Loucy (cell line): ENCODE measurements around the gene SMCO2.

Source experiments
- H2AFZ ChIP-seq: fragments of 200-600 bp; sonication (generic); 2 replicates; pipeline ENCODE4 v1.6.0; 2016; ENCODE audit warnings: antibody characterized with exemption, mild to moderate bottlenecking, low read length, moderate library complexity
- H3F3A ChIP-seq: fragments of 200-600 bp; 2 replicates; pipeline ENCODE4 v1.6.0; 2016; ENCODE audit warnings: antibody characterized with exemption, low read depth, mild to moderate bottlenecking
- H3K27me3 ChIP-seq: fragments of 200-600 bp; sonication (generic); 2 replicates; pipeline ENCODE4 v1.6.1; 2014; ENCODE audit warnings: low read length, mild to moderate bottlenecking; ENCODE audit not compliant: insufficient read depth, poor library complexity, severe bottlenecking
- H3K36me3 ChIP-seq: fragments of 200-600 bp; sonication (generic); 2 replicates; pipeline ENCODE4 v1.6.1; 2016; ENCODE audit warnings: low read length; ENCODE audit not compliant: insufficient read depth
- H3K4me1 ChIP-seq: fragments of 200-600 bp; sonication (generic); 2 replicates; pipeline ENCODE4 v1.5.1; 2014; ENCODE audit warnings: low read length, mild to moderate bottlenecking; ENCODE audit not compliant: insufficient read depth, poor library complexity, severe bottlenecking
- H3K4me2 ChIP-seq: fragments of 200-600 bp; sonication (generic); 2 replicates; pipeline ENCODE4 v1.6.0; 2014; ENCODE audit warnings: antibody characterized with exemption, low read length, low read depth, mild to moderate bottlenecking; ENCODE audit not compliant: poor library complexity, severe bottlenecking
- H3K4me3 ChIP-seq: fragments of 200-600 bp; sonication (generic); 2 replicates; pipeline ENCODE4 v1.5.1; 2014; ENCODE audit warnings: low read length, mild to moderate bottlenecking, mixed read lengths; ENCODE audit not compliant: poor library complexity, severe bottlenecking
- H3K79me2 ChIP-seq: fragments of 200-600 bp; sonication (generic); 2 replicates; pipeline ENCODE4 v1.6.1; 2014; ENCODE audit warnings: low read length; ENCODE audit not compliant: insufficient read depth
- H3K9ac ChIP-seq: fragments of 200-600 bp; sonication (generic); 2 replicates; pipeline ENCODE4 v1.6.0; 2014; ENCODE audit warnings: mild to moderate bottlenecking, low read depth, low read length, moderate library complexity; ENCODE audit not compliant: poor library complexity, severe bottlenecking
- H3K9me2 ChIP-seq: fragments of 200-600 bp; sonication (generic); replicated peaks from 2 replicates; pipeline ENCODE4 v1.6.1; 2016; ENCODE audit warnings: low read depth, low read length, mixed read lengths
- H3K9me3 ChIP-seq: fragments of 200-600 bp; sonication (generic); 2 replicates; pipeline ENCODE4 v1.6.1; 2014; ENCODE audit warnings: mild to moderate bottlenecking, antibody characterized with exemption, low read length, low read depth; ENCODE audit not compliant: insufficient read depth
- H4K20me1 ChIP-seq: fragments of 200-600 bp; sonication (generic); 2 replicates; pipeline ENCODE4 v1.6.0; 2014; ENCODE audit warnings: antibody characterized with exemption, low read length, mild to moderate bottlenecking; ENCODE audit not compliant: insufficient read depth, poor library complexity, severe bottlenecking
- EZH2phosphoT487 ChIP-seq: fragments of 200-600 bp; IDR thresholded peaks from 2 replicates; pipeline ENCODE4 v1.6.1; 2018; ENCODE audit warnings: antibody characterized with exemption, mild to moderate bottlenecking, moderate library complexity, borderline replicate concordance
- TF ChIP-seq, protein P1 (sequence below): fragments of 200-600 bp; sonication (generic); conservative IDR thresholded peaks from 2 replicates; pipeline ENCODE4 v1.5.1; 2014; ENCODE audit warnings: mild to moderate bottlenecking, antibody characterized with exemption, low read length

Gene SMCO2

DNA sequence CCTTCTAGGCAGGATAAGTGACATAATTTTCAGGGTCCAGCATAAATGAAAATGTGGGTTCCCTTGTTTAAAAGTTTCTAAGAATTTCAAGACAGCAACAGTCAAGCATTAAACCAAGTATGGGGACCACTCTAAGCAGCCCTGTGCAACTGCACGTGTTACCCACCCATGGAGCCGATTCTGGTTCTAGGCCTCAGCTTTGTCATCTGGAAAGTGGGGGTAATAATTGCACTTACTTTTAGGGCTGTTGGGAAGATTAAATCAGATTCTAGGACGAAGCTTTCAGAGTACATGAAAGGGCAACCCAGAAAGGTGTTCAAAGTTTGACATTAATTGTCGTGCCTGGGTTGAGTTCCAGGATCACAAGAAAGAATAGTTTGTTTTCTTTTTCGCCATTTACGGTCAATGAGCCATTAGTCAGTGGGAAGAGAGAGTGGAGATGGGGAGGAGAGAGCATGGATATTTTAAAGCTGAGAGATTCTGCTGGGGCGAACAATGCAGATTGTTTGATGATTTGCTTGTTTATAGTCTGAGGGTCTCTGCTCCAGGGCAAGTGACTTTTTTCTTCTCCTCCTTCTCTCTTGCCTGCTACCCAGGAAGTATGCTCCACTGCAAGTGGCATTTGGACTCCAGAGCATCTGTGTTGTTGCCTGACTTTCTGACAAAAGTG is 66.8 kb downstream of the SMCO2 start:
- no peaks in the 10 kb centered on the region for H3F3A ChIP-seq
- H3K4me3 ChIP-seq, result no peak overlapping the region
- no peaks in the 10 kb centered on the region for H3K36me3 ChIP-seq
- H3K9me3 ChIP-seq, result no peaks in the 10 kb centered on the region
- TF ChIP-seq, protein P1, sequence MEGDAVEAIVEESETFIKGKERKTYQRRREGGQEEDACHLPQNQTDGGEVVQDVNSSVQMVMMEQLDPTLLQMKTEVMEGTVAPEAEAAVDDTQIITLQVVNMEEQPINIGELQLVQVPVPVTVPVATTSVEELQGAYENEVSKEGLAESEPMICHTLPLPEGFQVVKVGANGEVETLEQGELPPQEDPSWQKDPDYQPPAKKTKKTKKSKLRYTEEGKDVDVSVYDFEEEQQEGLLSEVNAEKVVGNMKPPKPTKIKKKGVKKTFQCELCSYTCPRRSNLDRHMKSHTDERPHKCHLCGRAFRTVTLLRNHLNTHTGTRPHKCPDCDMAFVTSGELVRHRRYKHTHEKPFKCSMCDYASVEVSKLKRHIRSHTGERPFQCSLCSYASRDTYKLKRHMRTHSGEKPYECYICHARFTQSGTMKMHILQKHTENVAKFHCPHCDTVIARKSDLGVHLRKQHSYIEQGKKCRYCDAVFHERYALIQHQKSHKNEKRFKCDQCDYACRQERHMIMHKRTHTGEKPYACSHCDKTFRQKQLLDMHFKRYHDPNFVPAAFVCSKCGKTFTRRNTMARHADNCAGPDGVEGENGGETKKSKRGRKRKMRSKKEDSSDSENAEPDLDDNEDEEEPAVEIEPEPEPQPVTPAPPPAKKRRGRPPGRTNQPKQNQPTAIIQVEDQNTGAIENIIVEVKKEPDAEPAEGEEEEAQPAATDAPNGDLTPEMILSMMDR, result no peak
- no peak for TF ChIP-seq EZH2phosphoT487
- no peaks in the 10 kb centered on the region for H3K27me3 ChIP-seq
- H2AFZ ChIP-seq, result peak overlapping the region; percentile 12; the same call in 1 of the 2 replicates
- H3K4me2 ChIP-seq, result no peak overlapping the region
- no peaks in the 10 kb centered on the region for H4K20me1 ChIP-seq
- no peak overlapping the region for H3K9ac ChIP-seq
- H3K79me2 ChIP-seq, result no peaks in the 10 kb centered on the region
- no peaks in the 10 kb centered on the region for H3K9me2 ChIP-seq
- no peaks in the 10 kb centered on the region for H3K4me1 ChIP-seq

DNA sequence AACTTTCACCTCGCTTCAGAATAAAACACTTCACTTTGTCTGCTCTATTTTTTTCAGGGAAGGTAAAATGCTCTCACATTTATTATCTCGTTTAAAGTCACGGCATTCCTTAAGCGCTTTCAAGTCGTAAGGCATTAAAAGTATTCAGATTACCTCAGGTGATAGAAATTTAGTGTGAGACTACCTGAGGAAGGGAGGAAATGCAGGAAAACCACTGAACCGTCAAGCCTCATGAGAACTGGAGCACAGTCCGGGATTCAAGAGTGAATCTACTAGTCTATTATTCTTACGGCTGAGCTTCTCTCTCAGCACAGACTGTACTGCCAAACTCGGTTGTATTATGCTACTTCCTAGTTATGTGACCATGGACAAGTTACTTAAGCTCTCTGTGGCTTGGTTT is 69.1 kb downstream of the SMCO2 start:
- TF ChIP-seq, protein P1, result no peak
- TF ChIP-seq EZH2phosphoT487, result no peak
- no peaks in the 10 kb centered on the region for H3F3A ChIP-seq
- no peak overlapping the region for H3K4me3 ChIP-seq
- no peaks in the 10 kb centered on the region for H3K4me1 ChIP-seq
- H3K36me3 ChIP-seq, result no peaks in the 10 kb centered on the region
- no peaks in the 10 kb centered on the region for H3K79me2 ChIP-seq
- no peaks in the 10 kb centered on the region for H3K9me2 ChIP-seq
- no peaks in the 10 kb centered on the region for H3K9me3 ChIP-seq
- H4K20me1 ChIP-seq, result no peaks in the 10 kb centered on the region
- no peak overlapping the region for H2AFZ ChIP-seq
- no peak overlapping the region for H3K4me2 ChIP-seq
- no peak overlapping the region for H3K9ac ChIP-seq
- H3K27me3 ChIP-seq, result no peaks in the 10 kb centered on the region

DNA sequence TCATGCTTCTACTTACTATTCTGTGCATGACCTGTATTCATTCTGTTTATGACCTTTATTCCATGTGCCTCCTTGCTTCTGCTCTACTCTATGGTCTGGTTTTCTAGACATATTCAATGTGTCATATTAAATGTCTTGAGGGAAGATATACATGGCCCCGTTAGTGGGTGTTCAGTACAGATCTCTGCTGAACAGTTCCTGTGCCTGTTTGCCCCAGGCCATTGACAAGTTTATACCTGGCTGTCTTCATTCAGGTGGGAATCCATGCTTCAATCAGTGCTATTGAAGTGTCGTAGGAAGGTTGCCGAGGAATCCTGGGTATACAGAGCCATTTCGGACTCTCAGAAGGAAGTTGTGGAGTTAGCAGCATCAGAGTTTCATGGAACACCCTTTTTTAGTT is 70.1 kb downstream of the SMCO2 start:
- Histone ChIP-seq H3K4me2 (no peak overlapping the region), H3K9me2 (no peaks in the 10 kb centered on the region), H3K79me2 (no peaks in the 10 kb centered on the region), H2AFZ (no peak overlapping the region), H3K4me3 (no peak overlapping the region), H3F3A (no peaks in the 10 kb centered on the region), H3K36me3 (no peaks in the 10 kb centered on the region), H3K27me3 (no peaks in the 10 kb centered on the region), H3K9ac (no peak overlapping the region), H3K9me3 (no peaks in the 10 kb centered on the region), H4K20me1 (no peaks in the 10 kb centered on the region), H3K4me1 (no peaks in the 10 kb centered on the region)
- TF ChIP-seq EZH2phosphoT487, result no peak
- TF ChIP-seq, protein P1, result no peak
